DMS53 treated with DMSO at 0.1 percent for 48 hours (cell line): Measurements from ENCODE around the gene SIAH3.
A peak's percentile ranks its signal among the peaks of the same experiment; 100 is the strongest.

ENCODE experiments used
- DNase-seq: peaks from one replicate; lab custom pipeline; 2025; ENCODE audit not compliant: unreplicated experiment; lab: John Stamatoyannopoulos, UW

The SIAH3 gene

GRCh38 chr13:45863709-45864590 is 12.4 kb upstream of the SIAH3 start:
- DNase-seq = no peak

GRCh38 chr13:45861322-45861721 is 9.8 kb upstream of the SIAH3 start:
- no peak for DNase-seq

GRCh38 chr13:45860240-45860639 is 8.7 kb upstream of the SIAH3 start:
- no peak for DNase-seq

- no peak for DNase-seq
These were observed 8.2 kb upstream of the SIAH3 start for GRCh38 chr13:45859705-45860104.

- no peak for DNase-seq
These were observed 941 bp upstream of the SIAH3 start for GRCh38 chr13:45852494-45852893.

GRCh38 chr13:45851956-45852355 is 403 bp upstream of the SIAH3 start:
- no peak for DNase-seq

GRCh38 chr13:45850027-45850613 is 1.4 kb downstream of the SIAH3 start:
- DNase-seq = no peak

DNA sequence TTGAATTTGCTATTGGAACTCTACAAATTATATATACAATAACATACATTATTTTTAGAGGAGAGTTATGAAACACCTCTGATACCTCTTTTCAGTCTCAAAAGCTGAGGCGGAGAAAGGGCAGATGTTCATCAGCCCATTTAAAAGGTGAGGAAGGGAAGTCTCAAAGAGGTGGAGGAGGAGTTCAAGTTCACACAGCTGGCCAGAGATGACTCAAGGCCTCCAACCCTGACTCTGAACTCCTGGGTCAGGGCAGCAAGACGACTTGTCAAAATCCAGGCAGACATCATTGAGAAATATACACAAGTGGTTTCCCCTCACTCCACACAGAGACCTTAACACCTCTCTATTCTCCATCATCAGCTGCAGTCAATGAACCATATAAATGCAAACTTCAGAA is 2.1 kb downstream of the SIAH3 start:
- no peak for DNase-seq

DNA sequence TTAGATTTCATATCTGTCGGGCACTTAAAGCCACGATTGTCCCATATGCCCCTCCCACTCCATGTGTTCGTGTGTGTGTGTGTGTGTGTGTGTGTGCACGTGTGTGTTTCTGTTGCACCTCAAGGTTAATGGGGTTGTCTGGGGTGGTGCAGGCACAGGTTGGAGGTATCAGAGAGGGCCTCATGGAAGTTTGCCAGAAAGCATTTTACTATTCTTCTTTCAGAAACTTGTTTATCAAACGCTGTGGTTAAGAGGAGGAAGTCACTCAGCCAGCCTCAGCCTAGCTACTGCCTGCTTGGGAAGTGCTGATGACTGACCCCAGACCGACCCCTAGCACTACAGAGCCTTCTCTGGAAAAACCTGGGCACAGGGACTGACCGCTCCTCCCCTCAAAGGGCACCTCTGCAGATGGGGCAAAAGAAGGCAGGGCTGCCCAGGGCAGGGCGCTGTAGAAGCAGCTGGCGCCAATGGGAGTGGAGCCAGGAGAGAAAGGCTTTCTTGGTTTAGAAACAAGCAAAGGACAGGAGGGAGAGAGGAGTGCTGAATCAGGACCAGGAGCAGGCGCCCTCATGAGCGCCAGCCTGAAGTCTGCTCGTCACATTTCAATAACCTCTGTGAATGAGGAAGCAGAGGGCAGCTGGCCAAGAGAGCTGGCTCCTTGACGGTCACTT is 3.9 kb downstream of the SIAH3 start:
- no peak for DNase-seq

GRCh38 chr13:45846681-45847080 is 4.9 kb downstream of the SIAH3 start:
- no peak for DNase-seq

GRCh38 chr13:45838171-45838745 is 13.3 kb downstream of the SIAH3 start:
- DNase-seq = no peak

DNA sequence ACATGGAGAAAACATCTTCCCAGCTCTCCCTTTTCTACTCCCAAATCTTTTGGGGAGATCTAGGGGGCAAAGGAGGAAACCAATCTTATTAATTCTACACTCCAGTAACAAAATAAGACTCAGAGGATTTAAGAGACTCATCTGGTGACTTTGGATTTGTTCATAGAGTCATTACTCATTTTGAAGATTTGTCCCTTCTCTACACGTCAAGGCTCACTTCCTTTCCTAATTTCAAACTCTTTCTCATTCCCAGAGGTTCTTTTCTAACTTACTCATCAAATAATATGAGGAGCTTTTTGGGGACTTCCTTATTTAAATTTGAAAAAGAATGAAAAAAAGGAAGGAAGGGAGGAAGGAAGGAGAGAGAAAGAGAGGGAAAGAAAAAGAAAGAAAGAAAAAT is 14.4 kb downstream of the SIAH3 start:
- DNase-seq = no peak

GRCh38 chr13:45834411-45834994 is 17.1 kb downstream of the SIAH3 start:
- DNase-seq = no peak

DNA sequence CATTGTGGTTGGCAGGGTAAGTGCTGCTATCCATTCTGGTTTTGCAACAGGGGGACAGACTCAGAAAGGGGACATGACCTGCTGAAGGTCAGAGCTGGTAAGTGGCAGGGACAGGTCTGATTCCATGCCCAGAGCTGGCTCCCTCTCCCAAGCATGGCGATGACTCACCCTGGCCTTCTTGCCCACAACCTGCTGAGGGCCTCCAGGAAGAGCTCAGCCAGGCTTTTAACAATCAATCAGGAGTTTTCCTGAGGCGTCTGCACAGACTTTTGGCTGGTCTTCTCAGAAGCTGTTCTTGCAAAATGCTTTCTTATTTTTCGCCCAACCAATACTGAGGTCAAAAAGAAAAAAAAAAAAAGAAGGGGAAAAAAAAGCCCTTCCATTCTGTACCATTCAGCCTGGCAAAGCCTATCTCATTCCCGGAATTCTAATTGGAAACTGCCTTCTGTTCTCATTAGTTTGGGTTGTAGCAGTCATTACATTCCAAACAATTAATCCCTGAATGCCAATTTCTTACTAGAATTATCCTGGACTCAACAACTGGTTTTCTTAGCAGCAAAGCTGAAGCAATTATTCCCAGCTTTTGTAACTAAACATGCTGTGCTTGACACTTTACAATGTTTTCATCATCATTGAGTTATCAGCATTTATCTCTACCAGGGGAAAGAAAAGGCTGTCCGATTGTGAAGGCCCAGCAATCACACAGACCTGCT is 17.7 kb downstream of the SIAH3 start:
- peak; percentile 37 for DNase-seq

DNA sequence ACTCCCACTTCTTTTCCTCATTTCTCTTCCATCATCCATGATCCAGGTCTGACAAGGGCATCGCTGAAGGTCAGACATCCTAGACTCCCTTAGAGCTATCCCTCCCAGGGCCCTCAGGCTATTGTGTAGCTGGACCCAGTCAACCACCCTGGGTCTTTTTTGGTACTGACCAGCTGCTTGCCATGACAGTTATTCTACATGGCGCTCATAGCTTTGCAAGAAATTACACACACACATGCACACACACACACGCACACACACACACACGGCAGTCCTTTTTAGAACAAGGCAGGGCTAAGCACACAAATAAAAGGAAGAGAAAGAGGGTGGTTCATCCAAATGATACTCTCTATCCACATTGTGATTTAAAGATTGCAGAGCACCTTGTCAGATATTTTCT is 18.3 kb downstream of the SIAH3 start:
- DNase-seq = no peak

- DNase-seq = no peak
These were observed 19.7 kb downstream of the SIAH3 start for GRCh38 chr13:45831851-45832250.

GRCh38 chr13:45830121-45830520 is 21.4 kb downstream of the SIAH3 start:
- DNase-seq = no peak

DNA sequence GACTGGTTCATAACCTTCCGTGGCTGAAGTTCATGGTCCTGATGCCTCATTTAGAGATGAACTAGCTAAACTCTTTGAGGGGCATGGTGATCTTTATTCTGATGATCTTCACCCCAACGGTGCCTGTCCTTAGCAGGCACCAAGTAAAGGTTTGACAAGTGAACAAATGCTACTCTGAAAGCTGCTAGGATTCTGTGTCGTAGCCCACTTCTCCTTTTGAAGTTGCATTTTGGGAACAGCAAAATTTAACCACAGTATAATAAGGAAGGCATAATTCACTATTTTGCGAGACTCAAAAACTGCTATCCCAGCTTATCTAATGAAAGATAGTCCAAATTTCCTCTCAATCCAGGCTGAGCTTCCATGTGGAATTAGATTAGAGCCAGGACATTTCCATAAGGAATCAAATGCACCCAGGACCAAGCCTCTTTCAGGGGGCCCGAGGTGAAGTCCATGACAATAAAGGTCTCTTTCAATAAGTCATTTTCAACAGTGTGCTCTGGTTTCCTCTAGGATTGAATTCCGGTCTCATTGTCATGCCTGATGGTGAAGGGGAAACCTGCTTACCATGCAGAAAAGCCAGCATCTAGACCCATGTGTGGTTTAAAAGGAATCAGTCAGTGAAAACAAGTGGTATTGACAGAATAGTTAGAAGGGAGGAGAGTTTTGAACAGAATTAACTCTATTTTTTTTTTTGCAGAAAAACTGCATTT is 23.1 kb downstream of the SIAH3 start:
- no peak for DNase-seq

- no peak for DNase-seq
These were observed 24.2 kb downstream of the SIAH3 start for GRCh38 chr13:45827318-45827717.

DNA sequence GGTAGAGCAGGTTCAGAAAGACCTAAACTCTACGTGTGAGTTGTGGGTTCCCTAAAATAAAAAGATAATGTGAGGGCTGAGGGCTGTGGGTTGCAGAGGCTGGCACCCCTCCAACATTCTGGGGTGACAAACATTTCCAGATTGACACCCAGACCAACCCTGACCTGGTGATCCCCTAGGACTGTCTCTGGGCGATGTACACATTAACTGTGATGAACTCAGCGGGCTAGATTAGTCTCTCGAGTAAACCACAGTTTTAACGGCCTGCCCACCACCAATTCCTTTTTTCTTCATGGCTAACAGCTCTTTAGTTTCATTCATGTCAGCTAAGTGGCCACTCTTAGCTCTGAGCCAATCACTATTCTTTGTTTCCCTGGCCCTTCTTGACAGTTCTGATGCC is 24.8 kb downstream of the SIAH3 start:
- no peak for DNase-seq
